ENCODE measurements around the gene THEMIS2. TPM values are rescaled to one million over a fixed set of nuclear protein-coding genes. Genes with fewer than 3 reads are reported as not detected.

THEMIS2 gene
- total RNA-seq, 1 donor from 2014 or later = 78.6 TPM

- Mint-ChIP-seq H3K4me1 (peaks cover 57% of the 10 kb centered on the region), H3K9me3 (no peaks in the 10 kb centered on the region), H3K4me3 (no peak overlapping the region), H3K36me3 (ENCODE audit: low read depth) (peaks cover 76% of the 10 kb centered on the region), H3K27me3 (no peaks in the 10 kb centered on the region), H3K27ac (peak overlapping the region; percentile 77)
- ATAC-seq (ENCODE audit: low read depth) = no peak
- CTCF ChIA-PET = no interaction called here
- POLR2A ChIA-PET = interaction anchor here (0.6 to 2.5 kb wide), 3 partner anchors 9 to 62 kb away, joined by 3 to 30 read pairs (median 3); partner anchors contain the start of gene THEMIS2
- DNase-seq = no peak
- TF ChIP-seq CTCF (IDR thresholded peaks at IDR 0.05) = no peak
- intact Hi-C loops (cut with micrococcal nuclease) = no loop called here
Measured at GRCh38 chr1:27883536-27883935, 11.2 kb downstream of the THEMIS2 start.

GRCh38 chr1:27884006-27884954 lies 11.9 kb downstream of the THEMIS2 start:
- Mint-ChIP-seq H3K27me3 (no peaks in the 10 kb centered on the region), H3K27ac (peak overlapping the region; percentile 77), H3K36me3 (ENCODE audit: low read depth) (peaks cover 78% of the 10 kb centered on the region), H3K4me1 (peaks cover 56% of the 10 kb centered on the region), H3K9me3 (no peaks in the 10 kb centered on the region), H3K4me3 (peak overlapping the region; percentile 68)
- peak; percentile 60 for ATAC-seq (ENCODE audit: low read depth)
- ChIA-PET CTCF (no interaction called here), POLR2A (interaction anchor here (1.4 to 2.5 kb wide), 2 partner anchors 10 to 21 kb away, joined by 3 to 30 read pairs; partner anchors contain the start of gene THEMIS2)
- intact Hi-C loops (cut with micrococcal nuclease) = loop anchor here (1.0 kb wide), 1 partner anchor 9 kb away; no protein-coding TSS in a partner anchor
- no peak for DNase-seq
- no peak for TF ChIP-seq CTCF (IDR thresholded peaks at IDR 0.05)

DNA sequence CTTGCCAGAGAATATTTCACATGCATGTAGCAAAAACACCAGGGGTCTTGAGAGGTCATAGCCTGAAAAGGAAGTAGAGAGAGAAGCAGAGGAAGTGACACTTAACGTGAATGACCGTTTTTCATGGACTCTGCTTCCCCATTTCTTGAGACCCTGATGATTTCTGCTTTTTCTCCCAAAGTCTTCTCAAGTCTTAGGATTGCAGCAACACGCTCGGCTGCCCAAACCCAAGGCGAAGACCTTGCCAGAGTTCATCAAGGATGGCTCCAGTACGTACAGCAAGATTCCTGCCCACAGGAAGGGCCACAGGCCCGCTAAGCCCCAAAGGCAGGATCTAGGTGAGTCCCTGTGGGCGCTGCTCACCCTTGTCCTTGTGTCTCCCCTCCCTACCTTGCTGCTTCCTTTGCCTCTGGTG lies 12.8 kb downstream of the THEMIS2 start:
- no peak overlapping the region for H3K4me3 Mint-ChIP-seq
- intact Hi-C loops (cut with micrococcal nuclease) = no loop called here
- DNase-seq (no peak), ATAC-seq (ENCODE audit: low read depth) (no peak)
- no peaks in the 10 kb centered on the region for H3K27me3 Mint-ChIP-seq
- H3K27ac Mint-ChIP-seq = peak overlapping the region; percentile 77
- ChIA-PET POLR2A (interaction anchor here (2.5 kb wide), 1 partner anchor 11 kb away, joined by 30 read pairs; the partner anchor contains the start of gene THEMIS2), CTCF (no interaction called here)
- peaks cover 62% of the 10 kb centered on the region for H3K4me1 Mint-ChIP-seq
- no peak for TF ChIP-seq CTCF (IDR thresholded peaks at IDR 0.05)
- peaks cover 73% of the 10 kb centered on the region for H3K36me3 Mint-ChIP-seq (ENCODE audit: low read depth)
- no peaks in the 10 kb centered on the region for H3K9me3 Mint-ChIP-seq

- POLR2A ChIA-PET = interaction anchor here (0.5 to 2.4 kb wide), 4 partner anchors 9 to 30 kb away, joined by 3 to 19 read pairs (median 6); partner anchors contain the start of gene THEMIS2
- TF ChIP-seq CTCF (IDR thresholded peaks at IDR 0.05) = no peak
- CTCF ChIA-PET = interaction anchor here (1.0 kb wide), 1 partner anchor 9 kb away, joined by 3 read pairs; no protein-coding TSS in a partner anchor
- DNase-seq = no peak
- intact Hi-C loops (cut with micrococcal nuclease) = no loop called here
- ATAC-seq (ENCODE audit: low read depth) = no peak
- peaks cover 68% of the 10 kb centered on the region for H3K4me1 Mint-ChIP-seq
- H3K27ac Mint-ChIP-seq = peak overlapping the region; percentile 85
- no peak overlapping the region for H3K4me3 Mint-ChIP-seq
- H3K9me3 Mint-ChIP-seq = no peaks in the 10 kb centered on the region
- H3K36me3 Mint-ChIP-seq (ENCODE audit: low read depth) = peaks cover 77% of the 10 kb centered on the region
- no peaks in the 10 kb centered on the region for H3K27me3 Mint-ChIP-seq
Measured at GRCh38 chr1:27885621-27886352, 13.4 kb downstream of the THEMIS2 start.
